Muscle layer of colon (tissue), 2 donors: Measurements from ENCODE around the gene C2CD2.
A peak's percentile ranks its signal among the peaks of the same experiment; 100 is the strongest.
"Not testable (repeated sequence)": the region's sequence is repeated elsewhere in the genome, so short reads cannot be mapped to it uniquely, and the experiment has no call there.

Source experiments
- H3K27ac ChIP-seq: one replicate; pipeline ENCODE4 v1.7.0; 2013; ENCODE audit warnings: low read depth, mild to moderate bottlenecking, low read length, moderate library complexity
- H3K27me3 ChIP-seq, 2 donors: one replicate each; pipeline ENCODE4 v1.7.0; 2013; ENCODE audit warnings: low read length in 2 of 2, mild to moderate bottlenecking in 2 of 2; ENCODE audit not compliant: insufficient read depth in 2 of 2, control insufficient read depth in 1 of 2
- H3K36me3 ChIP-seq: one replicate; pipeline ENCODE4 v1.7.0; 2013; ENCODE audit warnings: mild to moderate bottlenecking, low read length; ENCODE audit not compliant: insufficient read depth
- H3K4me1 ChIP-seq: one replicate; pipeline ENCODE4 v1.7.0; 2013; ENCODE audit warnings: mild to moderate bottlenecking, low read length; ENCODE audit not compliant: insufficient read depth
- H3K4me3 ChIP-seq, 2 donors: one replicate each; pipeline ENCODE4 v1.7.0; 2013; ENCODE audit warnings: low read length in 2 of 2, low read depth in 1 of 2, mild to moderate bottlenecking in 1 of 2, moderate library complexity in 1 of 2
- H3K9ac ChIP-seq: one replicate; pipeline ENCODE4 v1.7.0; 2013; ENCODE audit warnings: low read length
- H3K9me3 ChIP-seq: one replicate; pipeline ENCODE4 v1.7.0; 2013; ENCODE audit warnings: mild to moderate bottlenecking, low read length
- donor health status: abdominal sarcoma.
- donor health status: Adenocarcinoma of cecum.

The C2CD2 gene

GRCh38 chr21:41953831-41954653 is at the start of gene C2CD2:
Gene C2CD2, minus strand, starts transcription at chr21:41954018. Its CDS starts 370 bp downstream, at chr21:41953648.
- peaks cover 34% of the 10 kb centered on the region for H3K4me1 ChIP-seq
- no peaks in the 10 kb centered on the region for H3K27me3 ChIP-seq
- H3K9ac ChIP-seq = no peak within 1 kb of the TSS
- no peaks in the 10 kb centered on the region for H3K9me3 ChIP-seq
- no peaks in the 10 kb centered on the region for H3K36me3 ChIP-seq
- H3K4me3 ChIP-seq = peak within 1 kb of the TSS; percentile 46 to 61
- peak within 1 kb of the TSS; percentile 20 for H3K27ac ChIP-seq

- no peaks in the 10 kb centered on the region for H3K27me3 ChIP-seq
- no peaks in the 10 kb centered on the region for H3K9me3 ChIP-seq
- H3K27ac ChIP-seq = no peak overlapping the region
- no peak overlapping the region for H3K9ac ChIP-seq
- peaks cover 7% of the 10 kb centered on the region for H3K36me3 ChIP-seq
- no peaks in the 10 kb centered on the region for H3K4me1 ChIP-seq
- no peak overlapping the region for H3K4me3 ChIP-seq
These were observed 49.2 kb upstream of the C2CD2 start for GRCh38 chr21:42003051-42003461.

- Histone ChIP-seq H3K27ac (no peak overlapping the region), H3K27me3 (no peaks in the 10 kb centered on the region), H3K9me3 (no peaks in the 10 kb centered on the region)
These were observed 48.7 kb upstream of the C2CD2 start for GRCh38 chr21:42002421-42002958.

GRCh38 chr21:42001781-42002180 is 48.0 kb upstream of the C2CD2 start:
- Histone ChIP-seq H3K4me1 (no peaks in the 10 kb centered on the region), H3K27ac (no peak overlapping the region), H3K9ac (no peak overlapping the region), H3K9me3 (no peaks in the 10 kb centered on the region), H3K27me3 (no peaks in the 10 kb centered on the region), H3K36me3 (peaks cover 7% of the 10 kb centered on the region), H3K4me3 (no peak overlapping the region)

More at GRCh38 chr21:42002421-42002958, 48.7 kb upstream of the C2CD2 start:
- H3K4me3 ChIP-seq = no peak overlapping the region
- H3K4me1 ChIP-seq = no peaks in the 10 kb centered on the region
- H3K9ac ChIP-seq = no peak overlapping the region
- H3K36me3 ChIP-seq = peaks cover 7% of the 10 kb centered on the region

DNA sequence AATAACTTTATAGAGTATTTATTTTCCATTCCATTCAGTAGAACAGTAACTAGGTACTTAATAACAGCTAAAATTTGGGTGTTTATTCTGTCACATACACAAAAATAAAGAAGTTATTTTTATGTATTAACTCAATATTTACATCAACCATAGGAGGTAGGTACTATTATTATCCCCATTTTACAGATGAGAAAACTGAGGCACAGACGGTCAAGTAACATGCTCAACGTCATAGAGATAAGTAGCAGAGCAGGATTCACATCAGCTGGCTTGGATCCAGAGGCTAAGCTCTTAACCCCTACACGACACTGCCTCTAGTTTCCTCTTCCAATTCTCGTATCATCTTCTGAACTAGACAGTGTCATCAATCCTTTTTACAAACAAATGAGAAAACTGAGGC is 47.1 kb upstream of the C2CD2 start:
- no peak overlapping the region for H3K27ac ChIP-seq
- H3K36me3 ChIP-seq = peaks cover 7% of the 10 kb centered on the region
- H3K27me3 ChIP-seq = no peaks in the 10 kb centered on the region
- H3K4me1 ChIP-seq = no peaks in the 10 kb centered on the region
- no peak overlapping the region for H3K4me3 ChIP-seq
- H3K9me3 ChIP-seq = no peaks in the 10 kb centered on the region
- H3K9ac ChIP-seq = no peak overlapping the region

DNA sequence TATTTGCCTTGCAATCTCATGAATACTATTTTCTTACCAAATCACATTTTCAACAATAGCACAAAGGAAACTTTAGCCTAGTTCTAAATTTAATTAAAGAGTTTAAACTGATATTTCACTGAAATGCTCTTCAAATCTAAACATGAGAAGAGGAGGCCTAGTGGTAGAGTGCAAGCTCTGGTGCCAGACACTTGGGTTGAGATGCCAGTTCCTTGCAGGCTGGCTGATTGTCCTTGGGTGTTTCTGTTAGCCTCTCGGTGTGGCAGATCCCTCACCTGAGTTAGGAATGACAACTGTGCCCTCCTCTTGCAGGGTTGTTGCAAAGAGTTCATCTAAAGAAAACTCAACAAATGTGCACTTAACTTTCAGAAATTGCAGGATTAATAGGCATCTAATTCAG is 43.8 kb upstream of the C2CD2 start:
- H3K9ac ChIP-seq = no peak overlapping the region
- H3K36me3 ChIP-seq = peaks cover 14% of the 10 kb centered on the region
- no peak overlapping the region for H3K4me3 ChIP-seq
- no peaks in the 10 kb centered on the region for H3K9me3 ChIP-seq
- no peaks in the 10 kb centered on the region for H3K27me3 ChIP-seq
- H3K27ac ChIP-seq = no peak overlapping the region
- peaks cover 11% of the 10 kb centered on the region for H3K4me1 ChIP-seq

DNA sequence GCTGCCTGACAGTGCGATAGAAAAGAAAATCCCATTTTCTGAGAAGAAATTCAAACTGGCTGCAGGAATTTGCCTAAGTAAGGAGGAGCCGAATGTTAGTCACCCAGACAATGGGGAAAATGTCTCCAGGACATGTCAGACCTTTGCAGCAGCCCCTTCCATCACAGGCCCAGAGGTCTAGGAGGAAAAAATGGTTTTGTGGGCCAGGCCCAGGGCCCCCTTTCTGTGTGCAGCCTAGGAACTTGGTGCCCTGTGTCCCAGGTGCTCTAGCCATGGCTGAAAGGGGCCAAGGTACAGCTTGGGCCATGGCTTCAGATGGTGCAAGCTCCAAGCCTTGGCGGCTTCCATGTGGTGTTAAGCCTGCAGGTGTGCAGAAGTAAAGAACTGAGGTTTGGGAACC is 41.8 kb upstream of the C2CD2 start:
- peaks cover 11% of the 10 kb centered on the region for H3K4me1 ChIP-seq

GRCh38 chr21:41994613-41995012 is 40.8 kb upstream of the C2CD2 start:
- not testable (repeated sequence) for H3K4me3 ChIP-seq, H3K9me3 ChIP-seq, H3K9ac ChIP-seq, H3K27ac ChIP-seq, H3K27me3 ChIP-seq
- peaks cover 31% of the 10 kb centered on the region for H3K36me3 ChIP-seq
- H3K4me1 ChIP-seq = peaks cover 11% of the 10 kb centered on the region

More for the DNA sequence above, 41.8 kb upstream of the C2CD2 start:
- Histone ChIP-seq H3K27ac (no peak overlapping the region), H3K36me3 (peaks cover 31% of the 10 kb centered on the region), H3K4me3 (no peak overlapping the region), H3K27me3 (no peaks in the 10 kb centered on the region), H3K9me3 (no peaks in the 10 kb centered on the region), H3K9ac (no peak overlapping the region)

GRCh38 chr21:41993744-41994143 is 39.9 kb upstream of the C2CD2 start:
- no peaks in the 10 kb centered on the region for H3K9me3 ChIP-seq
- H3K27ac ChIP-seq = no peak overlapping the region
- no peak overlapping the region for H3K9ac ChIP-seq
- peaks cover 31% of the 10 kb centered on the region for H3K36me3 ChIP-seq
- H3K4me3 ChIP-seq = no peak overlapping the region
- H3K4me1 ChIP-seq = peaks cover 11% of the 10 kb centered on the region
- H3K27me3 ChIP-seq = no peaks in the 10 kb centered on the region

DNA sequence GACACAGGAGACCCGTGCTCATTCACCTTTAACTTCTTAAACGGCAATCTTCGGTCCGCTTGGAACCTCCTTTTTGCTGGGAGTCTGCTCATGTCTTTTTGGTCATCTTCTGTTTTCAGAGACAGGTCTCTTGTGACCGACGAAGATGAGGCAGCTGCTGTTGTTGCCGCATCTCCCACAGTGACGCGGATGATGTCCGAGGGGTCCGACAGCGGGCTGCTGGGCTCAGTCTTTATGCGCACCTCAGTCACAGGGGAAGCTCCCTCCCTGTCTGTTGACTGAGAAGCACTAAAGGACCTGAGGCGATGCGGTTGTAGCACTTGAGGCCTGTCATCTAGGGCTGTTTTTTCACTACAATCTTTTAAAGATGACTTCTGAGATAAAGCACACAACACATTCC is 38.8 kb upstream of the C2CD2 start:
- H3K4me3 ChIP-seq = no peak overlapping the region
- H3K4me1 ChIP-seq = peaks cover 11% of the 10 kb centered on the region
- no peak overlapping the region for H3K27ac ChIP-seq
- no peaks in the 10 kb centered on the region for H3K9me3 ChIP-seq
- H3K36me3 ChIP-seq = peaks cover 31% of the 10 kb centered on the region
- H3K9ac ChIP-seq = no peak overlapping the region
- no peaks in the 10 kb centered on the region for H3K27me3 ChIP-seq

DNA sequence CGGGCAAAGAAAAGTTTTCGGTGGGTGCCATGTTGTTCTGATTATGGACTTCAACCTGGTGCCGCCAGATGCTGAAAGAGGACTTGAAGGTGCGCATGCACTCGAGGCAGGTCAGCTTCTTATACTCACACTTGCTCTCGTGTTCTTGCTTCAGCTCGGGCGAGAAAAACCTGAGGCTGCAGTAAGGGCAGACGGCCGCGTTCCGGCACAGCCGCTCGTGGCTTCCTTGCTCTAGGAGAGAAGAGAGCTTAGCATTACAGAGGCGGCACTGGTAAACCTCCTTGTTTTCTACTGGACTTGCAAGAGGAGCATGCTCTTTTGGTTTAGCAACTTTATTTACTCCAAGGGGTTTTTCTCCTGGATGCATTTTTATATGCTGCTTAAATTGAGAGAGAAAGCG is 37.8 kb upstream of the C2CD2 start:
- Histone ChIP-seq H3K9me3 (no peaks in the 10 kb centered on the region), H3K27me3 (no peaks in the 10 kb centered on the region), H3K4me1 (peaks cover 11% of the 10 kb centered on the region), H3K27ac (no peak overlapping the region), H3K9ac (no peak overlapping the region), H3K4me3 (no peak overlapping the region), H3K36me3 (peaks cover 31% of the 10 kb centered on the region)

- H3K27ac ChIP-seq = no peak overlapping the region
- no peaks in the 10 kb centered on the region for H3K9me3 ChIP-seq
- no peak overlapping the region for H3K4me3 ChIP-seq
- peaks cover 31% of the 10 kb centered on the region for H3K36me3 ChIP-seq
- peaks cover 11% of the 10 kb centered on the region for H3K4me1 ChIP-seq
- no peak overlapping the region for H3K9ac ChIP-seq
- H3K27me3 ChIP-seq = no peaks in the 10 kb centered on the region
These were observed 35.9 kb upstream of the C2CD2 start for GRCh38 chr21:41989698-41990097.
